ENCODE data around the gene BRMS1L. TPM values are rescaled to one million over a fixed set of nuclear protein-coding genes. Genes with fewer than 3 reads are reported as not detected.

The BRMS1L gene
- total and polyA plus RNA-seq, 5 donors from 2014 or later = 3.1 to 13.3 (median 4.2) TPM

GRCh38 chr14:35878272-35879150, 52.4 kb downstream of the BRMS1L start:
- Histone ChIP-seq H3K4me1 (ENCODE audit: control insufficient read depth, insufficient read depth, low read length, poor library complexity, severe bottlenecking) (no peaks in the 10 kb centered on the region), H3K9me3 (ENCODE audit: control insufficient read depth in 2 of 2, low read length in 2 of 2) (no peaks in the 10 kb centered on the region), H3K4me3 (ENCODE audit: low read depth, low read length) (no peak overlapping the region), H3K36me3 (ENCODE audit: control insufficient read depth, insufficient read depth, low read length) (no peaks in the 10 kb centered on the region), H3K27ac (ENCODE audit: insufficient read depth, low read length, poor library complexity, severe bottlenecking) (no peak overlapping the region), H3K27me3 (ENCODE audit: control insufficient read depth, insufficient read depth, low read length) (no peaks in the 10 kb centered on the region)
- H3K27me3 Mint-ChIP-seq = peaks cover 5% of the 10 kb centered on the region
- no peaks in the 10 kb centered on the region for H3K9me3 Mint-ChIP-seq
- peaks cover 0 to 8% (median 0%) of the 10 kb centered on the region in 4 donors for H3K4me1 Mint-ChIP-seq
- no peak overlapping the region for H3K27ac Mint-ChIP-seq
- no peak for ATAC-seq (ENCODE audit: low read depth in 2 of 2)
- H3K4me3 Mint-ChIP-seq = no peak overlapping the region
- no peaks in the 10 kb centered on the region for H3K36me3 Mint-ChIP-seq
- DNase-seq = peak in 1 of 3 donors; percentile 32

- Mint-ChIP-seq H3K9me3 (no peaks in the 10 kb centered on the region), H3K4me1 (peaks cover 0 to 8% (median 0%) of the 10 kb centered on the region in 4 donors), H3K27ac (no peak overlapping the region), H3K36me3 (no peaks in the 10 kb centered on the region), H3K4me3 (no peak overlapping the region), H3K27me3 (peaks cover 10% of the 10 kb centered on the region)
- Histone ChIP-seq H3K9me3 (ENCODE audit: control insufficient read depth in 2 of 2, low read length in 2 of 2) (no peaks in the 10 kb centered on the region), H3K27ac (ENCODE audit: insufficient read depth, low read length, poor library complexity, severe bottlenecking) (no peak overlapping the region), H3K36me3 (ENCODE audit: control insufficient read depth, insufficient read depth, low read length) (no peaks in the 10 kb centered on the region), H3K27me3 (ENCODE audit: control insufficient read depth, insufficient read depth, low read length) (no peaks in the 10 kb centered on the region), H3K4me1 (ENCODE audit: control insufficient read depth, insufficient read depth, low read length, poor library complexity, severe bottlenecking) (no peaks in the 10 kb centered on the region), H3K4me3 (ENCODE audit: low read depth, low read length) (no peak overlapping the region)
- DNase-seq (no peak), ATAC-seq (ENCODE audit: low read depth in 2 of 2) (no peak)
These were observed 53.1 kb downstream of the BRMS1L start for GRCh38 chr14:35879151-35879648.

- Mint-ChIP-seq H3K9me3 (no peaks in the 10 kb centered on the region), H3K4me3 (no peak overlapping the region)
These were observed 53.6 kb downstream of the BRMS1L start for GRCh38 chr14:35879654-35880249.

GRCh38 chr14:35881280-35881679, 55.1 kb downstream of the BRMS1L start:
- Mint-ChIP-seq H3K9me3 (no peaks in the 10 kb centered on the region), H3K36me3 (no peaks in the 10 kb centered on the region), H3K4me3 (no peak overlapping the region), H3K4me1 (peaks cover 0 to 8% (median 0%) of the 10 kb centered on the region in 4 donors), H3K27ac (peak overlapping the region in 1 of 3 donors; percentile 74), H3K27me3 (peaks cover 10% of the 10 kb centered on the region)
- H3K9me3 ChIP-seq (ENCODE audit: control insufficient read depth in 2 of 2, low read length in 2 of 2) = no peaks in the 10 kb centered on the region
- ATAC-seq (ENCODE audit: low read depth in 2 of 2) (no peak), DNase-seq (no peak)
- no peaks in the 10 kb centered on the region for H3K27me3 ChIP-seq (ENCODE audit: control insufficient read depth, insufficient read depth, low read length)
- no peak overlapping the region for H3K4me3 ChIP-seq (ENCODE audit: low read depth, low read length)
- no peak overlapping the region for H3K27ac ChIP-seq (ENCODE audit: insufficient read depth, low read length, poor library complexity, severe bottlenecking)
- no peaks in the 10 kb centered on the region for H3K4me1 ChIP-seq (ENCODE audit: control insufficient read depth, insufficient read depth, low read length, poor library complexity, severe bottlenecking)
- H3K36me3 ChIP-seq (ENCODE audit: control insufficient read depth, insufficient read depth, low read length) = no peaks in the 10 kb centered on the region

More at GRCh38 chr14:35879654-35880249, 53.6 kb downstream of the BRMS1L start:
- Histone ChIP-seq H3K4me3 (ENCODE audit: low read depth, low read length) (no peak overlapping the region), H3K27me3 (ENCODE audit: control insufficient read depth, insufficient read depth, low read length) (no peaks in the 10 kb centered on the region), H3K27ac (ENCODE audit: insufficient read depth, low read length, poor library complexity, severe bottlenecking) (no peak overlapping the region), H3K9me3 (ENCODE audit: control insufficient read depth in 2 of 2, low read length in 2 of 2) (no peaks in the 10 kb centered on the region), H3K4me1 (ENCODE audit: control insufficient read depth, insufficient read depth, low read length, poor library complexity, severe bottlenecking) (no peaks in the 10 kb centered on the region), H3K36me3 (ENCODE audit: control insufficient read depth, insufficient read depth, low read length) (no peaks in the 10 kb centered on the region)
- no peak overlapping the region for H3K27ac Mint-ChIP-seq
- peaks cover 0 to 8% (median 0%) of the 10 kb centered on the region in 4 donors for H3K4me1 Mint-ChIP-seq
- ATAC-seq (ENCODE audit: low read depth in 2 of 2) = no peak
- no peaks in the 10 kb centered on the region for H3K36me3 Mint-ChIP-seq
- DNase-seq = peak in 2 of 3 donors; percentile 3 to 14
- peaks cover 10% of the 10 kb centered on the region for H3K27me3 Mint-ChIP-seq

- no peaks in the 10 kb centered on the region for H3K36me3 Mint-ChIP-seq
- Histone ChIP-seq H3K4me3 (ENCODE audit: low read depth, low read length) (no peak overlapping the region), H3K36me3 (ENCODE audit: control insufficient read depth, insufficient read depth, low read length) (no peaks in the 10 kb centered on the region), H3K9me3 (ENCODE audit: control insufficient read depth in 2 of 2, low read length in 2 of 2) (no peaks in the 10 kb centered on the region), H3K27ac (ENCODE audit: insufficient read depth, low read length, poor library complexity, severe bottlenecking) (no peak overlapping the region), H3K27me3 (ENCODE audit: control insufficient read depth, insufficient read depth, low read length) (no peaks in the 10 kb centered on the region), H3K4me1 (ENCODE audit: control insufficient read depth, insufficient read depth, low read length, poor library complexity, severe bottlenecking) (no peaks in the 10 kb centered on the region)
- ATAC-seq (ENCODE audit: low read depth in 2 of 2) (no peak), DNase-seq (peak in 2 of 3 donors; percentile 8 to 40)
- H3K27ac Mint-ChIP-seq = no peak overlapping the region
- H3K27me3 Mint-ChIP-seq = peaks cover 20% of the 10 kb centered on the region
- H3K4me1 Mint-ChIP-seq = peaks cover 0 to 4% (median 1%) of the 10 kb centered on the region in 4 donors
- no peak overlapping the region for H3K4me3 Mint-ChIP-seq
- H3K9me3 Mint-ChIP-seq = peaks cover 0 to 2% (median 0%) of the 10 kb centered on the region in 7 donors
These were observed 57.6 kb downstream of the BRMS1L start for GRCh38 chr14:35883677-35884293.

GRCh38 chr14:35890308-35890707, 64.2 kb downstream of the BRMS1L start:
- Mint-ChIP-seq H3K4me3 (no peak overlapping the region), H3K4me1 (peaks cover 0 to 4% (median 0%) of the 10 kb centered on the region in 4 donors), H3K36me3 (no peaks in the 10 kb centered on the region), H3K9me3 (peaks cover 1 to 20% (median 6%) of the 10 kb centered on the region in 7 donors), H3K27ac (no peak overlapping the region), H3K27me3 (peaks cover 29% of the 10 kb centered on the region)
- Histone ChIP-seq H3K4me3 (ENCODE audit: low read depth, low read length) (no peak overlapping the region), H3K9me3 (ENCODE audit: control insufficient read depth in 2 of 2, low read length in 2 of 2) (peaks cover 0 to 11% of the 10 kb centered on the region in 2 experiments), H3K4me1 (ENCODE audit: control insufficient read depth, insufficient read depth, low read length, poor library complexity, severe bottlenecking) (no peaks in the 10 kb centered on the region), H3K27me3 (ENCODE audit: control insufficient read depth, insufficient read depth, low read length) (peaks cover 2% of the 10 kb centered on the region), H3K27ac (ENCODE audit: insufficient read depth, low read length, poor library complexity, severe bottlenecking) (no peak overlapping the region), H3K36me3 (ENCODE audit: control insufficient read depth, insufficient read depth, low read length) (no peaks in the 10 kb centered on the region)
- no peak for ATAC-seq (ENCODE audit: low read depth in 2 of 2)
- no peak for DNase-seq

- Mint-ChIP-seq H3K27ac (no peak overlapping the region), H3K4me3 (no peak overlapping the region), H3K4me1 (no peaks in the 10 kb centered on the region), H3K27me3 (peaks cover 30% of the 10 kb centered on the region), H3K9me3 (peaks cover 6 to 39% (median 14%) of the 10 kb centered on the region in 7 donors), H3K36me3 (no peaks in the 10 kb centered on the region)
- H3K4me3 ChIP-seq (ENCODE audit: low read depth, low read length) = no peak overlapping the region
- no peak for DNase-seq
- peaks cover 2% of the 10 kb centered on the region for H3K27me3 ChIP-seq (ENCODE audit: control insufficient read depth, insufficient read depth, low read length)
- ATAC-seq (ENCODE audit: low read depth in 2 of 2) = no peak
- H3K9me3 ChIP-seq (ENCODE audit: control insufficient read depth in 2 of 2, low read length in 2 of 2) = peaks cover 3 to 23% of the 10 kb centered on the region in 2 experiments
- no peak overlapping the region for H3K27ac ChIP-seq (ENCODE audit: insufficient read depth, low read length, poor library complexity, severe bottlenecking)
- no peaks in the 10 kb centered on the region for H3K4me1 ChIP-seq (ENCODE audit: control insufficient read depth, insufficient read depth, low read length, poor library complexity, severe bottlenecking)
- H3K36me3 ChIP-seq (ENCODE audit: control insufficient read depth, insufficient read depth, low read length) = no peaks in the 10 kb centered on the region
These were observed 69.1 kb downstream of the BRMS1L start for GRCh38 chr14:35895256-35895655.

All from CD4-positive, CD25-positive, alpha-beta regulatory T cell (primary cell).